Stimulated activated CD8-positive, alpha-beta memory T cell treated with anti-CD3 and anti-CD28 coated beads, Interleukin-7, amount 100 ng/mL, for 48 hours (primary cell): Measurements from ENCODE around the gene RACGAP1.

ENCODE experiments used
- DNase-seq, 2 donors: peaks; one replicate each; pipeline ENCODE4 v3.0.0-alpha.2; 2020; ENCODE audit warnings: low read depth in 1 of 2; ENCODE audit errors: extremely low read depth in 1 of 2

RACGAP1 gene

GRCh38 chr12:49956663-49957569, 68.4 kb downstream of the RACGAP1 start:
- DNase-seq = no peak

GRCh38 chr12:49955899-49956662, 69.2 kb downstream of the RACGAP1 start:
- DNase-seq = no peak

DNA sequence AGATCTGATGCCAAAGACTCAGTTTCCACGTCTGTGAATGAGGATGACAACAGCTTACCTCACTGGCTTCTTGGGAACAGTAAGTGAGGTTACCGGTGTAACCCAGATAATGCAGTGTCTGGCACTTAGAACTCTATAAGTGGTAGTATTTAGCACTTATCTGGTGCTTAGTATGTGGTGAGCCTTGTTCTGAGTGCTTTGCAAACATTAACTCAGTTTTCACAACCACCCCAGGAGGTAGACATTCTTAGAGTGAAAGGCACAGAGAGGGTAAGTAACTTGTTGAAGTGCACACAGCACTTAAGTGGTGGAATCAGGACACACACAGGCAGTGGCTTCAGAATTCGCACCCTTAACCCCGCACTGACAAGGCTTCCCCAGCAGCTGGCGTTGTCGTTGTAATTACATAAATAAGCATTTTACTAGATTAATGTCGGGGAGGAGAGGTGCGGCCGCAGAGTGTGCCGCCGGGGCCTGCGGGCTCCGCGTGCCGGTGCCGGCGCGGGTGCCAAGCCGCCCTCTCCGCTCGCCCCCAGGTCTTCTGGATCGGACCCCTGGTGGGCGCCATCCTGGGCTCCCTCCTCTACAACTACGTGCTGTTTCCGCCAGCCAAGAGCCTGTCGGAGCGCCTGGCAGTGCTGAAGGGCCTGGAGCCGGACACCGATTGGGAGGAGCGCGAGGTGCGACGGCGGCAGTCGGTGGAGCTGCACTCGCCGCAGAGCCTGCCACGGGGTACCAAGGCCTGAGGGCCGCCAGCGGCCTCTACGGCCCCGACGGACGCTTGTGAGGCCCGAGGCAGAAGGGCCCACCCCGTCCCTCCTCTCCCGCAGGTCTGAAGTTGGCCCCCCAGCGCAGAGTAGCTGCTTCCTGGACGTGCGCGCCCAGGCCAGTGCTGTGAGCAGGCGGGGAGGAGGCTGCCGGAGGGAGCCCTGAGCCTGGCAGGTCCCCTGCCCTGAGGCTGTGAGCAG, 70.1 kb downstream of the RACGAP1 start:
- DNase-seq = no peak

DNA sequence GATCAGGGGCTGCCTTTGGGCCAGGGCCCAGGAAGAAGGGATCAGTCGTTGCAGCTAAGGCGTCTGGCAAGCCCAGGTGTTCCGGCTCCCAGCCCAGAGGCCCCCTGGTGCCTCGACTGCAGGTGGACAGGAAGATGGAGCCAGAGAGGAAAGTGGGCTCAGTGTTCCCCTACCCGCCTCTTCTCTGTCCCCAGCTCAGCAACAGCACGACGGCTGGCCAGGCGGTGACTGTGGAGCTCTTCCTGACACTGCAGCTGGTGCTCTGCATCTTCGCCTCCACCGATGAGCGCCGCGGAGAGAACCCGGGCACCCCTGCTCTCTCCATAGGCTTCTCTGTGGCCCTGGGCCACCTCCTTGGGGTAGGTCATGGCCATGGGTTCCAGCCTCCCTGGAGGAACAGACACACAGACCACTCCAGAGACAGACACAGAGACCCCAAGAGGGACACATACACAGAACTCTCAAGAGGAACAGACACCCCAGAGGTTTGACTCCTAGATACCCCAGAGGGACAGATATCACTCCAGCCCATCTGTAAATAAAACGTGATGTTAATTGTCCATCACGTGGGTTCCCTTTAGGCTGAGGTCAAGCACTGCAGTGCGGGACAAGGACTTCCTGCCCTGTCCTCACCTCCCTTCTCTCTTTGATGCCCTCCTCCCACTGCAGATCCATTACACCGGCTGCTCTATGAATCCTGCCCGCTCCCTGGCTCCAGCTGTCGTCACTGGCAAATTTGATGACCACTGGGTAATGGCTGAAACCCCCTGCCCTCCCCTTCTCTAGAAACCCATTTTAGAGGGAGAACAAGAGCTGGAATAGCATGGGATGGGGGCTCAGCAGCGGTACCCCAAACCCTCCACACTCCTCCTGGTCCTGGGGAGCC, 71.1 kb downstream of the RACGAP1 start:
- no peak for DNase-seq

DNA sequence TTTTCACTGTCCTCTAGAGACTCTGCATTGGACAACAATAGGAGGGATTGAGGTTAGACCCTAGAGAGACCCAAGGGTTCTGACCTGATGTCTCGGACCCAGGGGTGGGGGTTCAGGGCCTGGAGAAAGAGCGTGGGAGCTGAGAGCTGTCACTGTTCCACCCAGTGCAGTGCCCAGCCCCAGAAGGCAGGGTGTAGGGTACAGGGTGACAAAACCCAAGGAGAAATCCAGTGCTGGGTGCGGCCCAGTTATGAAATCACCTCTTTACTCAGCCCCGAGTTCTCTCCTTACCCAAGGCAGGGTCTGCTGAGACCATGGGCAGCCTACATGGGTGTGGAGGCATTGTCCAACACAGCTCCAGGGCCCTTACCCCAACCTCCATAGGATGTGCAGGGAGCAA, 72.1 kb downstream of the RACGAP1 start:
- no peak for DNase-seq

GRCh38 chr12:49952391-49953055, 72.8 kb downstream of the RACGAP1 start:
- no peak for DNase-seq

DNA sequence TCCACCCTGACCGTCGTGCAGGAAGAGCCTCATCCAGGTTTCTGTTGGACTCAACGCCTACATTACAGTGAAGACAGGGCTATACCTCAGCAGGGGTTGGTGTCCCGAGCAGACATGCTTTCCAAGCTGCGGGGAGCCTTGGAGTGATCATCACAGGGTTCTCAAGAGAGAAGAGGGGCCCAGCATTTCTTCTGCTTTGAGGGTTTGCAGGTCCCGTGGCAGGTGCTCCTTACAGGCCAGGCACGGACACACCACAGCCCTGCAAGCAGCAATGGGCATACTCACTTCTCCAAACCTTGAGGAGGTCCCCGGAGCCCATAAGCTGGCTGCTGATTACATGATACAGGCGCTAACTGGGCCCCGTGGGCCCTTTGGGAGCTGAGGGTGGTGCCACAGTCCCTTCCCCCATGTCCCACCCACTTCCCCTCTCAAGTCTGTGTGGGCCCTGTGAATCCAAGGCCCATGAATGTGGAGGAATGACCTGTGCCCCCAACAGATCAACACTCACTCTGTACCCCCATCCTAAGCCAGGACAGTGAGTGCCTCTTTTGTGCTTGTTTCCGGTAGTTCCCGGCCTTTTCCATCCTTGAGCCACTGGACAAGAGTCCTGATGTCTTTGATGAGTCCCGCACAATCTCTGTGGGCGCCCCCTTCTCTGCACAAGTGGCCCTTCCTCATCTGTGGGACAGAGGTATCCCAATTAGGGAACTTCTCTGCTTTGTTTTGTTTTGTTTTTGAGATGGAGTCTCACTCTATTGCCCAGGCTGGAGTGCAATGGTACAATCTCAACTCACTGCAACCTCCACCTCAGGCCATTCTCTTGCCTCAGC, 73.7 kb downstream of the RACGAP1 start:
- no peak for DNase-seq

DNA sequence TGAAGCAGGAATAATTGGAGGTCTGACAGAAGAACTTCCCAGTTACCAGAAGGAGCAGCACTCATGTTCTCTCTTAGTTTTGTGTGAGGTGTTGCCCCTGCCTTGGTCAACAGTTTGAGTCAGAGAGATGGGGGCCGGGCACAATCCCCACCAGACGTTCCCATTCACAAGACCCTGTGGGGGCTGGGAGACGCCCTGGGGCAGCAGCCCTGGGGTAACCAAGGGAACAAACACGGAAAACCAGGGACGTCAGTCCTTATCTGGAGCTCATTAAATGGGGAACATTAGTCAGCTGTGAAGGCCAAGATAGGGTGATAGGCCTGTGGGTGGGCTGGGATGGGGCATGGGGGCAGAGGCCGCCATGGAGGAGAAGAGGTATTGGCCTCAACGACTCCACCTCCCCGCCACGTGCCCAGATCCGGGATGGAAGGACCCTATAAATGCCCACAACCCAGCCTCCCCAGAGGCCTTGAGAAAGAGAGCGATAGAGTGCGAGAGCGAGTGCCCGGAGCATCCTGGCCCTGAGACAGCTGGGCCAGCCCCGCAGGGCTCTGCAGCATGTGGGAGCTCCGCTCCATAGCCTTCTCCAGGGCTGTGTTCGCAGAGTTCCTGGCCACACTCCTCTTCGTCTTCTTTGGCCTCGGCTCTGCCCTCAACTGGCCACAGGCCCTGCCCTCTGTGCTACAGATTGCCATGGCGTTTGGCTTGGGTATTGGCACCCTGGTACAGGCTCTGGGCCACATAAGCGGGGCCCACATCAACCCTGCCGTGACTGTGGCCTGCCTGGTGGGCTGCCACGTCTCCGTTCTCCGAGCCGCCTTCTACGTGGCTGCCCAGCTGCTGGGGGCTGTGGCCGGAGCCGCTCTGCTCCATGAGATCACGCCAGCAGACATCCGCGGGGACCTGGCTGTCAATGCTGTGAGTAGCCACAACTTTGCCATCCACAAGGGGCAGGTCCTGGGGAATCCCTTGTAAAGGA, 74.7 kb downstream of the RACGAP1 start, which contains the start of gene AQP2:
TSS of gene AQP2 (plus strand) at position 465 of the 979 bp plus-strand sequence. CDS start at position 559, 94 bp downstream.
- no peak for DNase-seq

GRCh38 chr12:49949866-49950265, 75.4 kb downstream of the RACGAP1 start:
- no peak for DNase-seq

GRCh38 chr12:49948866-49949845, 76.1 kb downstream of the RACGAP1 start:
- no peak for DNase-seq

DNA sequence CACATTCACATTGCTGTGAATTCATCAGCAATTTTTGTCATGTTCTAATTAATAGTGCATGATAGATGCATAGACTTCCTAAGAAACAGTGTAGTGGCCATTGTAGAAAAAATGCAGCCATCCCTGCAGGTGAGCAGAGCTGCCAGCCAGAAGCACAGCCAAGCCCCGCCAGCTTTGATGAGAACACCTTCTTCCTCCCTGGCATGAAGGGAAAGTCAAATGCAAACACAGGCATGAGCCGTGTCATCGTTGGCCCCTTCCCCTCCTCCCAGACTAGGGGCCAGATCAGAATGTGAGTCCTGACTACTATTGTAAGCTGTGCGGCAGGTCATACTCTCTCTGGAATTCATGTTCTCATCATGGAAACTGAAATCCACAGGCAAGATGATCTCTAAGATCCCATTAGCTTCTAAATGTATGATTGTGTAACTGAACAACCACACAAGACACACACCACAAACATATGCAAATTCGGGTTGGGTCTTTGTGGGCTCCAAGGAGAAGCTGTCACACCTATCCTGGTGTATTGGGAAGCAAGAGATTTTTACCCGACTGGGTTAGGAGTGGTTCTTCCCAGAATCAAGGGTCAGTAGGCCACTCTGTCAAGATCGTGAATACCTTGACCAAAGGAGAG, 77.6 kb downstream of the RACGAP1 start:
- DNase-seq = no peak

DNA sequence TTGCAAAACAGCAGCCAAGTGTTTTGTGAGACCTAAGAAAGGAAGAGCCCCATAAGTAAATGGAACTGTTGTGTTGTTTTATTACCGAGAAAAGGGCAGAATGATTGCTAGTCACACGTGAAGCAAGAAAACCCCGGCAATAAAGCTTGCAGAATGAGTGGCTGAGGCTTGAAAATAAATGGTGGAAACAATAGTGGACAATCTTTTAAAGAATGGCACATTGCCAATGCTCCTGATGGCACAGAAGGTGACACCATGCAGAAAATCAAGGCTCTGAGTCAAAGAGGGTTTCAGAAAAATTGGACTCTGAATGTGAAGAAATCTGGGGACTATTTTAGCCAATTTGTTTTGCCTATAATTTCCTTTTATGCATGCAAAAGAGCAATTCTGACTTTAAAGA, 78.8 kb downstream of the RACGAP1 start:
- no peak for DNase-seq

GRCh38 chr12:49946086-49946485, 79.2 kb downstream of the RACGAP1 start:
- no peak for DNase-seq

- peak; percentile 72 to 82 for DNase-seq
Observed at GRCh38 chr12:49945394-49946080, 79.8 kb downstream of the RACGAP1 start.

GRCh38 chr12:49944718-49945117, 80.6 kb downstream of the RACGAP1 start:
- DNase-seq = no peak
